Measurements from ENCODE around the gene RPP14.
A peak's percentile ranks its signal among the peaks of the same experiment; 100 is the strongest.

RPP14 gene

DNA sequence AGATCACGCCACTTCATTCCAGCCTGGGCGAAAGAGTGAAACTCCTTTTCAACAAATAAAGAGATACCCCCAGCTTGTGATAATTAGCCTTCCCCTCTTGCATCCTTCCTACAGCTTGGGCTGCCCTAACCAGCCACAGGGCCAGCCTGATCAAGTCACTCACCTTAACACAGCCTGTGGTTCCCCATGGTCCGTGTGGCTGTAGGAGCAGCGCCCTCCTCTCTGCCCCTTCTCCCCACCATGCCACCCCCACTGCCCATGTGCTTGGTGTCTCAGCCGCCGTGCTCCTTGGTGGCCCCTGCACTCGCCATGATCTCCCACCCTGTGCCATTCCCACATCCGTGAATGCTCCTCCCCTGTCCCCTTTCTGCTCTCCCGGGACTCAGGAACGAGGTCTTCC is 13.2 kb upstream of the RPP14 start:
- DNase-seq = no peak

DNA sequence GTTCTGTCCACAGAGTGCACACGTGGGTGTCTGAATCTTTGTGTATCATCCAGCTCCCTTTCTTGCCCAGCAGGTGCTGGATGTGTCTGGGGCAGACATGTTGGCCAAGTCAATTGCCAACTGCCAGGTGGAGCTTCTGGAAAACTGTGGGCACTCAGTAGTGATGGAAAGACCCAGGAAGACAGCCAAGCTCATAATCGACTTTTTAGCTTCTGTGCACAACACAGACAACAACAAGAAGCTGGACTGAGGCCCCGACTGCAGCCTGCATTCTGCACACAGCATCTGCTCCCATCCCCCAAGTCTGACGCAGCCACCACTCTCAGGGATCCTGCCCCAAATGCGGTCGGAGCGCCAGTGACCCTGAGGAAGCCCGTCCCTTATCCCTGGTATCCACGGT is 12.5 kb upstream of the RPP14 start:
- no peak for DNase-seq

DNA sequence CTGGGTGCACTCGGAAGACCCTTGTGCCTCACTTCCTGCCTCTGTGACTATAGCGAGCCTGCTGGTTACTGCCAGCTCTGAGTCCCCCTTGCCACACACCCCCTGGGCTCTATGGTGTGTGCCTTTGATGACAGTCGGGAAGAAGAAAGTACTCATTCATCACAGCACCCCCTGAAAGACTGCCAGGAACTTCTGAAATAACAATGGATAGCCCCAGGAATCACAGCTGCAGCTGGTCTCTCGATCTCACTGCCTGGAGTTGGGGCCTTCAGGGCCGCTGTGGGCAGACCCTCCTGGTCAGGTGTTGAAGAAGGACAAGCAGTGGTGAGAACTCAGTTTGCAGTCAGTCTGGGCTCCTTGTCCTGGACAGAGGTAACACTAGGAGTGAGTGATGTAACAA is 9.8 kb upstream of the RPP14 start:
- no peak for DNase-seq

DNA sequence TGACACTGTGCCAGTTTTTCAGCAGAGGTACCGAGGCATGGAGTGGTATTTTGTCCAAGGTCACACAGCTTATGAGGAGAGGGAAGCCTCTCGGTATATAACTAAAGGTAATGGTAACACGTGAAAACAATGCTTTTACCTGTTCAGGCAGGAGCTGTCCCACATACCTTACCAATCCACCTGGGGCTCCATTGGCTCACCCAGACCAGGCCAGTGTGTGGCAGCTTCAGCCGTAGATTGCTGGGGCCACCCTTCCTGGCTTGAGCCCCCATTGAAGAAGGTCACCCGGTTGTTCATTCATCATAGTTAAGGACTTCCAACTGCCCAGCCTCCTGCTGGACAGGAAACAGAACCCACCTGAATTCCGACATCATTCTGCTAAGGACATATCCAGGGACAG is 9.2 kb upstream of the RPP14 start:
- no peak for DNase-seq

DNA sequence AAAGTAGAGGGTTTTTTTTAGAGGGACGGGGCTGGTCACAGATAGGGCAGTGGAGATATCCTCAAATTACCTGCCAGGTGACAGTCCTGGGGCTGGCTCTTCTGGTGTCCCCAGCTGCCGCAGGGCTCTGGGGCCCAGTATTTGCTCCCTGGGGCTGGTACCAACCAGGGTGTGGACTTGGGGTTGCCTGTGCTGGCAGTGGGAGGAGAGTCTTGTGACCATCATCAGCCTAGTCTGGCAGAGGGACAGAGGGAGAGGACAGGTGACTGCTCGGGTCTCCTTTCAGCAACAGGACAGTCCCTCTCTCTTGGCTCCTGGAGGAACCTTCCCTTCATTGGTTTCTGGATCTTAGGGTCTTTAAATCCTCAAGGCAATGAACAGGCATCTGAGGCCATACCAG is 7.9 kb upstream of the RPP14 start:
- no peak for DNase-seq

DNA sequence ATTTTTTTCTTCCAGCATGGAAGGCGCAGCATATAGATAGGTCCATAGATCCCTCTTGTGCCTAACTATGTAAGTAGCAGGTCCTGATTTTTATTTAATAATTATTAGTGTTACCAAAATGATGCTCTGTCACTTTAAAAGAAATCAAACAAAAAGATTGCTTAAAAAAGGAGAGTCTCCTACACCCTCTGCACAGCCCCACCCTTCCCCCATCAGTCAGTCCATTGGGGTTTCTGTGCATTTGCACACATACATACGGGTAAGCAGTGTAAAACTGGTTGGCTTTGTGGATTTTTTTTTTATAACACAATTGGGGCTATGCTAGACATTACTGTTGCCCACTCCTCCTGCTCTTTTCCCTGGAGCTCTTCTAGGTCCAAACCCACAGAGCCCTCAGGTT is 7.0 kb upstream of the RPP14 start:
- DNase-seq = no peak

DNA sequence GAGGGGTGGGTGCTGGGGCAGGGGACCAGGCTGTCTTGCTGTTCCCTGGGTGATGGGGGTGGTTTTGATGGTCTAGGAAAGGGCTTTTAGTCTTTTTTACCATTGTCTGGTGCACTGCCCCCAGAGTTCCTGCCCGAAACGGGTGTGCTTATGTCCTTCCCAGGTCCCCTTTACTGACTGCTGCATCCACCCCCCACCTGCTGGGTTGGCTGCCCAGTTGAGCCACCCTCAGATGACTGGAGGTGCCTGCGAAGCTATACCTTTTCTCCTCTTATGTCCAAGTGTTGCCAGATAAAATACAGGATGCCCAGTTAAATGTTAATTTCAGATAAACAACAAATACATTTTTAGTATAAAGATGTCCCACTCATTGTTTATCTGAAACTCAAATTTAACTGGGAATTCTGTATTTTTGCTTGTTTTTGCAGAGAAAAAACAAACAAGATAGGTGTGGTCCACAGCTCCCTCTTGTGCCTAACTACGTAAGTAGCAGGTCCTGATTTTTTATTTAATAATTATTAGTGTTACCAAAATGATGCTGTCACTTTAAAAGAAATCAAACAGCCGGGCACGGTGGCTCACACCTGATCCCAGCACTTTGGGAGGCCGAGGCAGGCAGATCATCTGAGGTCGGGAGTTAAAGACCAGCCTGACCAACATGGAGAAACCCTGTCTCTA is 6.1 kb upstream of the RPP14 start:
- DNase-seq = no peak

DNA sequence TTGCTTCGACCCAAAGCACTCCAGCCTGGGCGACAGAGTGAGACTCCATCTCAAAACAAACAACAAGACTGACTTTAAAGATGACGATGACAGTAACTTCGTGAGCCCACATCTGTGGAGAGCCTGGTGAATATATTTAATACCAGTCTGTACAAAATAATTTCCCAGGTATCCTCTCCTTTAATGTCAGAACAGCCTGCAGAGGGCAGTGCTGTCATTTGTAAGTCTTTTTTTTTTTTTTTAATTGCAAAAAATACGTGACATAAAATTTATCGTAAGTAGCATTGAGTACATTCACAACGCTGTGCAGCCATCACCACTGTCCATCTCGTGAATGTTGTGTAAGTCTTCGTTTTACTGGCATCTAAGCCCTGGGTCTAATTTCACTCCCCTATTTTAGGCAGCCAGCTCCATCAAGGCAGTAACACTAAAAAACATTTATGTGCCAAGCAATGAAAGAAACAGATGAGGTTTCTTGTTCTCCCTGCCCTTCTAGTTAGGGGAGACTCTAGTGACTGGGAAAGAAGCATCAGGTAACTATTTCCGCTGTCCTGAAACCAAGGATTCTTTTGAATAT is 1.7 kb downstream of the RPP14 start:
- DNase-seq = no peak

DNA sequence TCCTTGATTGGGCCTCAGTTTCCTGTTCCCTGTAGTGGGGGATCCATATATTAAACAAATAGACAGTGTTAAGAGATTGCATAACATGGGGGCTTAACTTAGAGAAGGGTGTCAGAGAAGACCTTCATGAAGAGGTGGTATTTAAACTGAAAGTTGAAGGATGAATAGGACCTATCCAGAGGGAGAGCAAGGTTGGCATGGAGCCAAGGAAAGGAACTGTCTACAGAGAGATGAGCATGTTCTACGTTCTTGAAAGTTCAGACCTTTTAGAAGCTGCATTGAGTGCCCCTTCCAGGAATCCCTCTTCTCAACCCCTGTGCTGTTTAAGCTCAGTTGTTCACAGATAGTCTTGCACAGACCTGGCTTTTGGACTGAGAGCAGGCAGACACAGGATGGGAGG is 2.7 kb downstream of the RPP14 start:
- no peak for DNase-seq

DNA sequence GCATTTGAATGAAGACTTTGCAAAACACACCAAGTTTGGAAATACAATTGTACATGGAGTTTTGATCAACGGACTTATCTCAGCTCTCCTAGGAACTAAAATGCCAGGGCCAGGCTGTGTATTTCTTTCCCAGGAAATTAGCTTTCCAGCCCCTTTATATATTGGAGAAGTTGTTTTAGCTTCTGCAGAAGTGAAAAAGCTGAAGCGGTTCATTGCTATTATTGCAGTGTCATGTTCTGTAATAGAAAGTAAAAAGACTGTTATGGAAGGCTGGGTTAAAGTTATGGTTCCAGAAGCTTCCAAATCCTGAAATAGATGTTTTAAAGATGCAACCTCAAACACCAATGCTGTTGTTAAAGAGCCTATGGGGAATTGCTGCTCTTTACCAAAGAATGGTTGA is 11.8 kb downstream of the RPP14 start:
- DNase-seq = no peak

DNA sequence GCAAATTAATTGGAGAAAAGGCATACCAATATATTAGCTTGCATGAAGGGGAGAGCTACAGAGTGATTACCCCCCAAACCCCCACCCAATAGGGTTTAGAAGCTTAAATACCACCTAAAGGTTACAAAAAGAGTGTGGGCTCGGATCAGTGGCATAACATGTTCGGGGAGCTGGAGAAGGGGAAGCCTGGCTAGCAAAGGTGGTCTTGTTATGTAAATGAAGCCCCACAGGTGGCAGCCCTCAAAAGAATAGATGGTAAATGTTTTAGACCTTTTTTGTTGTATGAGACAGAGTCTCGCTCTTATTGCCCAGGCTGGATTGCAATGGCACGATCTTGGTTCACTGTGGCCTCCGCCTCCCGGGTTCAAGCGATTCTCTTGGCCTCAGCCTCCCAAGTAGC is 15.7 kb downstream of the RPP14 start:
- DNase-seq = no peak

DNA sequence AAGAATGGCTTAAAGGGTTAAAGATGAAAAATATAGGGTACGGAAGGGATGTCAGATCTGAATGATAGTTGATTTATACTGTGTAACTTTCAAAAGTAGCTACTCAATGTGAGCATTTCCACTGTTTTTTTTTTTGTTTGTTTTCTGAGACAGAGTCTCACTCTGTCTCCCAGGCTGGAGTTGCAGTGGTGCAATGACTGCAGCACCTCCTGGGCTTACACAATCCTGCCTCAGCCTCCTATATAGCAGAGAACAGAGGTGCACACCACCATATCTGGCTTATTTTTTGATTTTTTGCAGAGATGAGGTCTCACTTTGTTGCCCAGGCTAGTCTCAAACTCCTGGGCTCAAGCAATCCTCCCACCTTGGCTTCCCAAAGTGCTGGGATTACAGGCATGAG is 16.7 kb downstream of the RPP14 start:
- no peak for DNase-seq

DNA sequence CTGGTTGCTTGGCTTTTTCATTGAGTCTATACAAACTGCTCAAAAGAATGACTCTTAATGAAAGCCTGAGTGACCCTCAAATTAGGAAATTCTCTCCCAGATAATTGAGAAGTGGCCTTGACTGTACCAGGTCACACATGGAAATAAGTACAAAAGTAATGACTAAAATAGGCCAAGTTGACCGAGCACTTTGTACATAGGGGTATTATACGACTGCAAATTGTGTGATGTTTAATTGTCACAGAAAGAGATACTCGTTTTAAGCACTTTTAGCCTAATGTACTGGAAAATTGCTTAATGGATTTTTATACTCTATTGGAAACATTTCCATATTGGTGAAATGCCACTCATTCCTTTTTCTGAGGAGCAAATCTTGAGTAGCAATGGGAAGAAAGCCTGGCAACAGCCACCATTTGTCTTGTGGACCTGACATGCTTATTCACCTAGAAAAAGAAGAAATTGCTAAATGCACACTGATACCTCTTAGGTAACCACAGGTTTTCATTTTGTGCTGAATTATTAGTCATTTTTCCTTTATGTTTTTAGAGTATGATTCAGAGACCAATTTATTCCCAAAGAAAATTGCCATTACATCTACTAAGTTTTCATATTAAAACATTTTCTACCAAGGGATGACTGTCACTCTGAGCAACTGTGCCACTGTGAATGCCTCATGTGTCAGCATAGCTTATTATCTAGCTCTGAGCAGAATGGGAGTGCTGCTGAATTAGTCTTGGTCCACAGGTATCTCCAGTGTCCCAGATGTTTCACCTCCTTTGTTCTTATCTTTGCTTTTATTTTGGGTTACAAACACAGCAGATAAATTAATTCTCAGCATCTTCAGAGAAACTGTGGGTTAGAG is 17.7 kb downstream of the RPP14 start:
- DNase-seq = no peak

DNA sequence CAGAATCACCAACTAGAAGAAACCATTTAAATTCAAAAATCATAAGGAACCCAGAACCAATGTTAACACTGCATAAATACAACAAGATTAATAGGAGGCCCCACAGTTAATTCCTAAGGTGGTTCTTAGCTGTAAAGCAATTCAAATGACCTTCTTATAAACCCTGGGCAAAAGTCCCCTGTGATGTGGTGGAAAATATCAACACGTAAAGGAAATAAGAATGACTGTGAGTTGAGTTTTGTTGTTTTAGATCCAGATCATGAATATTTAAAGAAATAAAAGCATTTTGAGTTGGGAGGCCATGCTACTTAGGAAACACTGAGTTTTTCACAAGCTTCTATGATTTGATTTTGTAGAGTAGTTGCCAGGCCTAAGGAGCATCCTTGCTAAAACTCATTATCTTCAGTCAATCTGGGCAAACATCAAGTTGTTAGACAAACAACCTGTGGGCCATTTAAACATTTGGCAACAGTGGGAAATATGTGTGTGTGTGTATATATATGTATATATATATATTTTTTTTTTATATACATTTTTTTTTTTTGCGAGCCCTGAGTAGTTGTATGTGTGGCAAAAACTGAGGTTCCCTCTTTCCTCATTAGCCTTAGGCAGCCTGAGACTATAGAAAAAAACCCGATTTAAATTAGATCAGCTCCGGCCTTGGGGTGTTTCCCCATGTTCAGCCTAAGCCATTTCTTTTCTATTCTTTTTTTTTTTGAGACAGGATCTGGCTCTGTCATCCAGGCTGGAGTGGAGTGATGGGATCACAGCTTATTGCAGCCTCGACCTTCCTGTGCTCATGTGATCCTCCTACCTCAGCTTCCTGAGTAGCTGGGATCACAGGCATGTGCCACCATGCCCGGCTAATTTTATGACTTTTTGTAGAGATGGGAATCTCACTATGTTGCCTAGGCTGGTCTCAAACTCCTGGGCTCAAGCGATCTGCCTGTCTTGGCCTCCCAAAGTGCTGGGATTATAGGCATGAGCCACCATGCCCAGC is 18.6 kb downstream of the RPP14 start:
- no peak for DNase-seq

DNA sequence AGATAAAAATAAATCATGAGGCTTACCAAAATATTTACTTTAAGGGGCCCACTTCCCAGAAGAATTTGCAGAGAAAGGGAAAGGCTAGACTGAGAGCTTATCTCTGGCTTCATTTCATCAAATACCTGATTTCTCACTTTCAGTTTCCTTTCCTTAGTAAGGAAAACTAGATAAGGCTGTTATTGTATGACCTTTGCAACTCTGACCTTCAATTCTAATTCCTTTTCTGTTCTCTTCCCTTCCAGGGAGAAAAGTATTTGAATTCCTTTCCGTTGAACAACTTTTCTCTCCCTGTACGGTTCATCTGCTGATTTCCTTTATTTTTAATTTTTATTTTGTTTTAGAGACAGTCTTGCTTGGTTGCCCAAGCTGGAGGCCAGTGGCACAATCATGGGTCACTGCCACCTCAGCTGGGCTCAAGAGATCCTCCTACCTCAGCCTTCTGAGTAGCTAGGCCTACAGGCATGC is 19.5 kb downstream of the RPP14 start:
- no peak for DNase-seq

DNA sequence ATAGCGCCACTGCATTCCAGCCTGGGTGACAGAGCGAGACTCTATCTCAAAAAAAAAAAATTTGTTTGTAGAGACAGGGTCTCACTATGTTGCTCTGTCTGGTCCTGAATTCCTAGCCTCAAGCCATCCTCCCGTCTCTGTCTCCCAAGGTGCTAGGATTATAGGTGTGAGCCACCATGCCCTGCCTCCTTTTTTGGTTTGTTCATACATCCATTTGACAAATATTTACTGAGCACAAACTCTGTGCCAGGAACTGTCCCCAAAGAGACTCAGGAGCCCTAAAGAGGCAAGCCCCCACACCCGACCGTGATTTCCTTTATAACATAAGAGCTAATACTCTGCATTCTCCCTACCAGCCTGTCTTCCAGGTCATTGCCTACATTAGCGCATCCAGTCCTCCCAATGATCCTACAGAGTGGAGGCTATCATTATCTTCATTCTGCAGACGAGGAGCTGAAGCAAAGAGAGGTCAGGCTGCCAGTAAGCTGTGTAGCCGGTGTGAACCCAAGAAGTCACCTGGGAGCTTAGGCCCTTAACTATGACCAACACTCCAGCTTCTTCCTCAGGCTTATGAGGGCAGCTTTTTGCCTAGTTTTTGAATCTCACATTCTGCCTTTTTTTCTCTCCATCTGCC is 20.3 kb downstream of the RPP14 start:
- DNase-seq = no peak

DNA sequence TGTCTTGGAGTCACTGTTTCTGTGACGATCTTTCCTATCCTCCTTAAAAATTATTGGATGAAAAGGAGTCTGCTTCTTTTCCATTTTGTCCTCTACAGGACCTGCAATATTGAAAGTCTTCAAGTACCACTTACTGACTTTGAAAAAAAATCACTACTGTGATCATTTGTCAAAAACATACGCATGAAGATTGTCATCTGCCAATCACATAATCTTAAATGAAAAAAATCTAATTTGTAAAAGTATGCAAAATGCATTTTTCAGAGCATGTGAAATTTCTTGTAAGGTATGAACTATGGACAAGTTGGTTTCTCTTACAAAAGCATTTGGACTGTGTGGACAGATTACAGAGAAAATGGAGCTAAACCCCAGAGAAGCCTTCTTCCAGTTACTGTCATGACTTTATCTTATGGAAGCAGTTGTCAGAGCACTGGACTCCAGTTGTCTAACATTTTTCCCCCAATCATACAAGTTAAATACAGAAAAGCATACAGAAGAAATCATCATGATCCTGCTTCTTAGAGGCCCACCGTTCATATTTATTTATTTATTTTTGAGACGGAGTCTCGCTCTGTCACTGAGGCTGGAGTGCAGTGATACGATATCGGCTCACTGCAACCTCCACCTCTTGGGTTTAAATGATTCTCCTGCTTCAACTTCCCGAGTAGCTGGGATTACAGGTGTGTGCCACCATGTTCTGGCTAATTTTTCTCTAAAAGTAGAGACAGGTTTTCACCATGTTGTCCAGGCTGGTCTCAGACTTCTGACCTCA is 23.3 kb downstream of the RPP14 start:
- DNase-seq = no peak

DNA sequence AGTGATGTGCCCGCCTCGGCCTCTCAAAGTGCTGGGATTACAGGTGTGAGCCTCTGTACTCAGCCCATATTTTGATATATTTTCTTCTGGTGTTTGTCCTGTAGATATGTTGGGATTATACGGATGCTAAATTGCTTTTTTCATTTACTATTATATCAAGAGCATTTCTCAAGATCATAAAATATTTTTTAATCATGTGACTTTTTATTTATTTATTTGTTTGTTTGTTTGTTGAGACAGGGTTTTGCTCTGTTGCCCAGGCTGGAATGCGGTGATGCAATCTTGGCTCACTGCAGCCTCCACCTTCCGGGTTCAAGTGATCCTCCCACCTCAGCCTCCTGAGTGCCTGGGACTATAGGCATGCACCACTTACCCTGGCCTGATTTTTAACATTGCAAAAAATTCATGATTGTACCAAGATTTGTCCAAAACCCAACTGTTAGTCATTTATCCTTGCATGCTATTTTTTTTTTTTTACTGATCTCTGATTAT is 23.9 kb downstream of the RPP14 start:
- no peak for DNase-seq

DNA sequence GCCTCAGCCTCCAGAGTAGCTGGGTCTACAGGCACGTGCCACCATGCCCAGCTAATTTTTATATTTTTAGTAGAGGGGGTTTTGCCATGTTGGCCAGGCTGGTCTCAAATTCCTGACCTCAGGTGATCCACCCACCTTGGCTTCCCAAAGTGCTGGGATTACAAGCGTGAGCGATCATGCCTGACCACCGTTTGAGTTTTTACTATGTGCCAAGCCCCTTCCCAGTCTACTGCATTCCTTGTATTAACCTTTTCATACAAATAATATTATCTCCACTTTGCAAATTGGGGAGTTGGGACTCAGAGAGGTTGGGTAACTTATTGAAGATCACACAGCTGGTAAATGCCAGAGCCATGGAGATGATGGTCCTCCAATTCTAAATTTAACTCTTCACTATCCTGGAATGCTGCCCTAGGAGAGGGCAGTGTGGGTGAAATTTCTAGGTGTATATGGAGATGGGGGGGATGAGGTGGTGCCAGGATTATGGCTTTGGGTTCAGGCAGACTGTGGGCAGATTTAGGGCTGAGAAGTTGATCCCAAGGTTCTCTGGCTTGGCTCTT is 25.6 kb downstream of the RPP14 start:
- no peak for DNase-seq

DNA sequence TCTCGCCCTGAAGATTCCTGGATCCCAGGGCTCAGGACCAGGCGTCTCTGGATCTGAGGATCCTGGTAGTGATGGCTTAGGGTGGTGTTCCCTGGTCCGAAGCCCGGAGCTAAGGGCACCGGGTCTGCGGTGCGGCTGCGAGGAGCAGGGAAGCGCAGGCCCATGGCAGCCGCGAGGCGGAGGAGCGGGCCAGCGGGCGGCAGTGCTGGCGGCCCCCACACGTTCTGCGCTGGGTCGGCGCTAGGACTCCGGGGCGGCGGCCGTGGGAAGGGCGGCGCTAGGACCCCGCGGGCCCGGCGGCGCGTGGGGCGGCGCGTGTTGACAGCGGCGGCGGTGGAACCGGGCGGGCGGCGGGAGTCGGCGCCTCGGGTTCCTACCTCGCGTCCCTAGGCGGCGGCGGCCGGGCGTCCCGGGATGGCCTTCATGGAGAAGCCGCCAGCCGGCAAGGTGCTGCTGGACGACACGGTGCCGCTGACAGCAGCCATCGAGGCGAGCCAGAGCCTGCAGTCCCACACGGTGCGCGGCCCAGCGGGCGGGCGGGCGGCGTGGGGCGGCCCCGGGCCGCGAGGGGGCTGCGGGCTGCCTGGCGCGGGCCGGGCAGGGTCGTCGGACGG is 26.6 kb downstream of the RPP14 start, which contains the start of gene PXK:
TSS of gene PXK (plus strand) at position 318 of the 614 bp plus-strand sequence. CDS start at position 415, 97 bp downstream.
- DNase-seq = peak in 1 of 2 experiments; percentile 47
